ENCODE data around the gene CAMTA1.

- TF ChIP-seq GTF2F1 (IDR thresholded peaks at IDR 0.05; ENCODE audit: low read depth, low read length) (no peak), SMAD1 (IDR thresholded peaks at IDR 0.05; ENCODE audit: low read depth, low read length, partially characterized antibody) (no peak), SMC3 (conservative IDR thresholded peaks at IDR 0.05; ENCODE audit: insufficient read depth, low read depth, low read length) (no peak), ZBTB17 (CRISPR knock-in tag; IDR thresholded peaks at IDR 0.05) (no peak), JUND (IDR thresholded peaks at IDR 0.05; ENCODE audit: borderline replicate concordance, low read depth, low read length) (no peak), JUND (tag; IDR thresholded peaks at IDR 0.05; ENCODE audit: borderline replicate concordance, low read depth, low read length) (no peak), FOXM1 (IDR thresholded peaks at IDR 0.05; ENCODE audit: low read depth) (no peak), FOXM1 (CRISPR knock-in tag; IDR thresholded peaks at IDR 0.05; ENCODE audit: low read depth) (no peak), POLR2AphosphoS2 (IDR thresholded peaks at IDR 0.05; ENCODE audit: low read length) (no peak), ZBTB7A (IDR thresholded peaks at IDR 0.05; ENCODE audit: borderline replicate concordance, control insufficient read depth, low read depth, low read length) (no peak), CTCF (IDR thresholded peaks at IDR 0.05 in 2 of 3, conservative IDR thresholded peaks at IDR 0.05 in 1 of 3; ENCODE audit: insufficient read depth in 2 of 3, low read depth in 1 of 3, low read length in 3 of 3) (no peak), ZNF639 (CRISPR knock-in tag; conservative IDR thresholded peaks at IDR 0.05 in 1 of 2, IDR thresholded peaks at IDR 0.05 in 1 of 2) (no peak), PREB (CRISPR knock-in tag; IDR thresholded peaks at IDR 0.05) (no peak), E2F8 (IDR thresholded peaks at IDR 0.05; ENCODE audit: low read depth, partially characterized antibody) (no peak), SIN3A (IDR thresholded peaks at IDR 0.05; ENCODE audit: borderline replicate concordance in 2 of 2, control insufficient read depth in 1 of 2, low read depth in 2 of 2, low read length in 2 of 2) (no peak), E2F6 (IDR thresholded peaks at IDR 0.05; ENCODE audit: borderline replicate concordance in 1 of 2, extremely low read depth in 1 of 2, insufficient read depth in 1 of 2, insufficient read length in 1 of 2, low read depth in 1 of 2, low read length in 1 of 2, poor library complexity in 1 of 2, severe bottlenecking in 1 of 2) (no peak)
Measured at GRCh38 chr1:7558481-7558880, 773.2 kb downstream of the CAMTA1 start.
